Measurements from ENCODE around the gene SOCS2.
"Not testable (repeated sequence)": the region's sequence is repeated elsewhere in the genome, so short reads cannot be mapped to it uniquely, and the experiment has no call there.

Gene SOCS2, protein sequence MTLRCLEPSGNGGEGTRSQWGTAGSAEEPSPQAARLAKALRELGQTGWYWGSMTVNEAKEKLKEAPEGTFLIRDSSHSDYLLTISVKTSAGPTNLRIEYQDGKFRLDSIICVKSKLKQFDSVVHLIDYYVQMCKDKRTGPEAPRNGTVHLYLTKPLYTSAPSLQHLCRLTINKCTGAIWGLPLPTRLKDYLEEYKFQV

DNA sequence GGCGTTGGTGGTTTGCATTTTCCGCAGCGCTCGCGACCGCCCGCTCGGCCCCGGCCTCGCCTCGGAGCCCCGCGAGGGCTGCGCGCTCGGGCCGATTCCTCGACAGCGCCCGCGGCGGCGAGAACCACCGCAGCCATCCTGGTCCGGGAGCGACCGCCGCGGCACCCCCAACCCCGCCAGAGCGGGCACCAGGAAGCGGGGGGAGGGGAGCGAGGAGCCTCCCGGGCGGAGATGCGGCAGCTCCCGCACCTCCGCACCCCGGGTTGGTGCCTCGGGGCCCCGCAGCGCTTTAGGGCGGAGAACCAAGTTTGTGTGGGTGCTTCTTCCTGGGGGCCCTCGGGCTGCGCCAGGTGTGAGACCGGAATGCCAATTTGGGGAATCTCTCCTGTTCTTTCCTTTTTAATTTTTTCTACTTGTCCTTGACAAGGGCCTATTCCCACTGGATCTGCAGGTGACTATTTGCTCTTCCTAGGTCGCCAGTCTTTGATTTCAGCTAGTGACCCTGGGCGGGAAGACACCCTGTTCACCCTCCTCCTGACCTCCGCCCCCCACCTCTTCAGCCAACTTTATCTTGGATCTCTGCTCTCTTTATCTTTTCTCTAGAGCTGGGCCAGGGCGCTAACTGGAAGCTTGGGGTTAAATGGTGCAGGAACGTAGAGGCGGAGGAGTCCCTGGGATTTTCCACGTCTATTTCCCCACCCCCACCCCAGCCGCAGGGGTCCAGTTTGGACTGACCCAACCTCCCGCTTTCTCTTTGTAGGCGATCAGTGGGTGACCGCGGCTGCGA, at the start of gene SOCS2:
TSS of gene SOCS2 (plus strand) at position 751 of the 787 bp plus-strand sequence. CDS start 223 bp downstream, outside the sequence.
- peak; percentile 12 for DNase-seq (ENCODE audit: low read depth)

- DNase-seq (ENCODE audit: low read depth), result no peak
Observed at GRCh38 chr12:93524386-93525133, 47.9 kb upstream of the SOCS2 start.

GRCh38 chr12:93526786-93527428, 45.6 kb upstream of the SOCS2 start:
- no peak for DNase-seq (ENCODE audit: low read depth)

DNA sequence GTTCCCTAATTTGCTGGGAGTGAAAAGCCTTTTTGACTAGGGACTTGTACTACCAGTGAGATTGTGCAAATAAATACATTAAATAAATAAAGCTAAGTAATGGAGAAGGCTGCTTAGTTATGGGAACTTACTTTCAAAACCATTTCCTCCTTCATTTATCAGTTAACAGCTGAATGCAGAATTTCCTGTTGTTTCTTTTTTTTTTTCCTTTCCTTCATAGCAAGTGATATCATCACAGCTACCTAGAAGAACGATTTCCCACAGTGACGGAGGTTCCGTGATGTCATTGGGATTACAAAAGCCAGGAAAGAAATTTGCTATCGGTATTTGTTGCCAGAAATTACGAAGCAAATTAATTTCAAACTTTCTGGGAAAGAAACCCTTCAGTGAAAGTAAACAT, 42.1 kb upstream of the SOCS2 start:
- no peak for DNase-seq (ENCODE audit: low read depth)

DNA sequence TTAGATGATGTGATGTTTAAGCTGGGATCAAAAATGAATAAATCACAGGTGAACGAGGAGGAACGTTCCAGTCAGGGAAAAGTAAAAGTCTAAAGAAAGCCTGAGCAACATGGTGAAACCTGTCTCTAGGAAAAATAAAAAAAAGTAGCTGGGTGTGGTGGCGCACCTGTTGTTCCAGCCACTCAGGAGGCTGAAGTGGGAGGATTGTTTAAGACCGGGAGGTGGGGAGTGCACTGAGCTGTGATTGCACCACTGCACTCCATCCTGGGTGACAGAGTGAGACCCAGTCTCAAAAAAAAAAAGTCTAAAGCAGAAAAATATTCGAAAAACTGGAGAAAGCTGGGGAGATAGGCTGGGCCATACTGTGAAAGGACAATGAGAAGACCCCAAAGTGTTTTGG, 39.2 kb upstream of the SOCS2 start:
- no peak for DNase-seq (ENCODE audit: low read depth)

- no peak for DNase-seq (ENCODE audit: low read depth)
Observed at GRCh38 chr12:93536111-93536765, 36.2 kb upstream of the SOCS2 start.

- no peak for DNase-seq (ENCODE audit: low read depth)
Observed at GRCh38 chr12:93536766-93537488, 35.5 kb upstream of the SOCS2 start.

DNA sequence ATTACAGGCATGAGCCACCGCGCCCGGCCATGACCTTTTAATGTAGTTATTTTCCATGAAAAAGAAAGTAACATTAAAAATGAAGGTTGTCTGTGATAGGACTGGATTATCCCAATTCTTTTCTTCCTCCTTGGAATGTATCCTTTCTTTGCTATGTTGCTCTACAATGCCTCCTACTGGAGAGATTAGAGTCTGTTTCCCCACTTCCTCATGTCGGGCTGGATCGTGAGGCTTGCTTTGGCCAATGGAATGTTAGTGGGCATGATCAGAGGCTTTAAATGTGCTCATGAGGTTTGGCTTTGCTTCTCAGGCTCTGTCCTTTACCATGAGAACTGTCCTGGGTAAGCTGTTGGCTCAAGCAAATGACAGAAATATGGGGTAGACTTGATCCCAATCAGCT, 34.7 kb upstream of the SOCS2 start:
- DNase-seq (ENCODE audit: low read depth), result no peak

DNA sequence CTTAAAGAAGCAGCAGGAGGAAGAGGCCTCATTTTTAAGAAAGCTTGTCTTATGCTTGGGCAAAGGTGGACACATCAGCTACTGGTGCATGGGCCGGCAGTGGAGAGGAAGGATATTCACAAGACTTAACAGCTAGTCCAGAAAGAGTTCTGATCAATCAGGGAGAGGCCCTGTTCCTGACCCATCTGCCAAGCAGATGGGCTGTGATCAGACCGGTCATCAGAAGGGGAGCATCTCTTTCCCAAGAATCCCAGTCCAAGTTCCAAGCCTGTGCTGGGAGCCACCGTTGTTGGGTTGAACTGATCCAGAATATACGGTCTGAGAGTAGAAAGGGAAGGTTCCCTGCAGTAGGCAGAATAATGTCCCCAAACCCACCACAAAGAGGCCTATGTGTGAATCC, 32.7 kb upstream of the SOCS2 start:
- DNase-seq (ENCODE audit: low read depth), result no peak

DNA sequence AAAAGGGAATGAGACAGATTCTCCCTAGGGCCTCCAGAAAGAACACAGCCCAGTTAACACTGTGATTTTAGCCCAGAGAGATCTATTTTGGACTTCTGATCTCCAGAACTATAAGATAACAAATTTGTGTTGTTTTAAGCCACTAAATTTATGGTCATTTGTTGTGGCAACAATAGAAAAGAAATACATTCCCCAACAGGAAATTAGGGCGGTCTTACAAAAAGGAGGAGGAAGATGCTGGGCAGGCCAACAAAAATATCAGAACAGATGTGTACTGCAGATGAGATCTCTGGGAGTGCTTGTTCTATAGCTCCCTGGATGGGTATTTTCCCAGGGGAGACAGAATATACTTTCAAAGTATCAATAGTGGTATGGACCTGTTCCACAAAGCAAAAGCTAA, 32.0 kb upstream of the SOCS2 start:
- DNase-seq (ENCODE audit: low read depth), result no peak

DNA sequence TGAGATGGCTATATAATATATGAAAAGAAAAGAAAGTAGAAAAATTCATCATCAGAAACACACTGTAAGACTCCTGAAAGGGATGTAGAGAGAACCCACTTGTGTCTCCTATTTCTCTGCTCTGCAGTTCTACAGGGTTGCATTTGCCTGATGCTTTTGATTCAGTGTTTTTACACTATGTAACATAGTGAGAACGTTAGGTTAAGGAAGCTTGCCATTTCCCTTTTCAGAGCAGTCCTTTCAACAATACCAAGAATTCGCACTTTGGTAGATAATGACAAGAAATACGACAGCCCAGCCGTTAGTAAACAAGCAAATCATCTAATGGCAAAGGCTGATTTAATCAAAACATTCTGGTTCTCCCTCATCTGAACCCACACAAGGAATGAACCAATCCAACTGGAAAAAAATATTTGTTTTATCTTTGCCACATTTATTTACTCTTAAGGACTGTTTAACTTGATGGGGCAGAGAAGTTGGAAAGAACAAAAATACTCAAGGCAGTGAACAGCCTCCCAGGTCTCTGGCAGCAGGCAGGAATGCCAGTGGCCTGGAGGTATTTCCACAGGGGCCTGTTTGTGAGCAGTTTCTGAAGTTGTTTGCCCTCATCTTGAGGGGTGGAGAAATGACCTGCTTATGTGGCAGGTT, 30.8 kb upstream of the SOCS2 start:
- no peak for DNase-seq (ENCODE audit: low read depth)

GRCh38 chr12:93547778-93548177, 24.7 kb upstream of the SOCS2 start:
- no peak for DNase-seq (ENCODE audit: low read depth)

- no peak for DNase-seq (ENCODE audit: low read depth)
Observed at GRCh38 chr12:93549174-93549573, 23.3 kb upstream of the SOCS2 start.

DNA sequence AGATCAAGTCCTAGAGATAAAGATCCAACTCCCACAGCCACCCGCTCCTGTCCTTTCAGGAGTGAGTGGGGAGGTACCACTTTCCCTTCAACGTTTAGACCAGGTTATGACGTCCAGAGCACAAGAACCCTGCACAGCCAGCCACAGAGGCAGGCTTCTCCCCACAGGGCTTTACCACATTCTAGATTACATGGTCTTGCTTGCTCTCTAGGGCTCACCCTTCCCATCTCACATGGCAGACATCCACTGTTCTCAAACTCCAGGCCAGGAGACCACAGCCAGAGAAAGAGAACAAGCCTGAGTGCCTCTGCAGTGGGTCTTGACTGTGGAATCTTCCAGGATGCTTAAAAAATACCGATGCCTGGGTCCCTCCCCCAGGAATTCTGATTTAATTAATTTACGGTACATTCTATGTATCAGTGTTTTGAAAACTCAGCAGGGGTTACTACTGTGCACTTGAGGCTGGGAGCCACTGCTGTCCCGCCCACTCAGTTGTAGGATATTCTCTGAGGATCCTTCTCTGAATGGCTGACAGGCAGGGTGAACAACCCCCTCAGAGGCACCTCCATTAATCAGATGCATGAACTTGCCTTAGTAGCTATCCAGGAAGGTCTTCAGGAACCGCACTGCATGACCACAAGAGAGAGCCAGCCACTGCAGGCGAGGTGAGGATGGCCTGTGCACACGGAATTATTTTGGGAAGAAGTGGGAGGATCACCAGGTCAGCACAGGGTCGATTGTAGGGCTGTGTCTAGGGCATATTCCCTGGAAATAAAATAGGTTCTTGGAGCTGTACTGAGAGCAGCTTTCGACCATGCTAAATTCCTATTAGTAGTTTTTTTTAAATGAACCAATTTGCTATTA, 21.5 kb upstream of the SOCS2 start:
- no peak for DNase-seq (ENCODE audit: low read depth)

DNA sequence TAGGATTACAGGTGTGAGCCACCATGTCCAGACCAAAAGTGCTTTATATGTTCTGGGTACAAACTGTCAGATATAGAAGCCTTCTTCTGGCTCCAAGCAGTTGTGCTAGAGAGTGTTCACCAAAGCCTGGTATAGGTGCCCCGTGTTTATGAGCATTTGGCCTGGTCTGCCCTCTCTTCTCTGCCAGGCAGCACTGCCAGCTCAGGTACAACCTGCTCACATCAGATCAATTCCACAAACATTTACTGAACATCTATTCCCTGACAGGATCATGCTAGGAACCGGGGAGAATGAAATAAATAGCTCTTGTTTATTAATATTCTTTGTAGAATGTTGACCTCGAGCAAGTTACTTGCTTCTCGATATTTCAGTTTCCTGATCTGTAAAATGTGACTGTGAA, 20.0 kb upstream of the SOCS2 start:
- DNase-seq (ENCODE audit: low read depth), result no peak

DNA sequence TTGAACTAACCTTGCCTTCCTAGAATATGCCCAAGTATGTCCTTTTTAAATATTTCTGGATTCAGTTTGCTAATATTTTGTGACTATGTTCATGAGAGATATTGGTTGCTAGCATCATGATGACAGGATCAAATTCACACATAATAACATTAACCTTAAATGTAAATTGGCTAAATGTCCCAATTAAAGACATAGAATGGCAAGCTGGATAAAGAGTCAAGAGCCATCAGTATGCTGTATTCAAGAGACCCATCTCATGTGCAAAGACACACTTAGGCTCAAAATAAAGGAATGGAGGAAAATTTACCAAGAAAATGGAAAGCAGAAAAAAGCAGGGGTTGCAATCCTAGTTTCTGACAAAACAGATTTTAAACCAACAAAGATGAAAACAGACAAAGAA, 14.6 kb upstream of the SOCS2 start:
- not testable (repeated sequence) for DNase-seq (ENCODE audit: low read depth)

DNA sequence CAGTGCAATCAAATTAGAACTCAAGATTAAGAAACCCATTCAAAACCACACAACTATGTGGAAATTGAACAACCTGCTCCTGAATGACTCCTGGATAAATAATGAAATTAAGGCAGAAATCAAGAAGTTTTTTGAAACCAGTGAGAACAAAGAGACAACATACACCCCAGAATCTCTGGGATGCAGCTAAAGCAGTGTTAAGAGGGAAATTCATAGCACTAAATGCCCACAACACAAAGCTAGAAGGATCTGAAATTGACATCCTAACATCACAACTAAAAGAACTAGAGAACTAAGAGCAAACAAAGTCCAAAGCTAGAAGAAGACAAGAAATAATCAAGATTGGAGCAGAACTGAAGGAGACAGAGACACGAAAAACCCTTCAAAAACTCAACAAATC, 13.8 kb upstream of the SOCS2 start:
- not testable (repeated sequence) for DNase-seq (ENCODE audit: low read depth)

- no peak for DNase-seq (ENCODE audit: low read depth)
Observed at GRCh38 chr12:93563807-93564538, 8.5 kb upstream of the SOCS2 start.

GRCh38 chr12:93565760-93566159, 6.7 kb upstream of the SOCS2 start:
- no peak for DNase-seq (ENCODE audit: low read depth)

Measured in stimulated activated CD8-positive, alpha-beta memory T cell treated with anti-CD3 and anti-CD28 coated beads, Interleukin-15, amount 100 ng/mL, for 24 hours (primary cell).